Choroid plexus epithelial cell (primary cell): ENCODE data around the gene OR1S2.

ENCODE experiments used
- DNase-seq: peaks from one replicate; pipeline ENCODE4 v3.0.0-alpha.2; 2010; ENCODE audit warnings: low read depth
- H3K4me3 ChIP-seq: 2 replicates; pipeline ENCODE4 v1.5.1; 2011; ENCODE audit warnings: low read depth, mild to moderate bottlenecking, control low read depth, low read length, moderate library complexity
- TF ChIP-seq, protein P1 (sequence below): conservative IDR thresholded peaks from 2 replicates; pipeline ENCODE4 v1.5.1; 2011; ENCODE audit warnings: low read depth, mild to moderate bottlenecking, control low read depth, inconsistent platforms, low read length, moderate library complexity

OR1S2 gene

DNA sequence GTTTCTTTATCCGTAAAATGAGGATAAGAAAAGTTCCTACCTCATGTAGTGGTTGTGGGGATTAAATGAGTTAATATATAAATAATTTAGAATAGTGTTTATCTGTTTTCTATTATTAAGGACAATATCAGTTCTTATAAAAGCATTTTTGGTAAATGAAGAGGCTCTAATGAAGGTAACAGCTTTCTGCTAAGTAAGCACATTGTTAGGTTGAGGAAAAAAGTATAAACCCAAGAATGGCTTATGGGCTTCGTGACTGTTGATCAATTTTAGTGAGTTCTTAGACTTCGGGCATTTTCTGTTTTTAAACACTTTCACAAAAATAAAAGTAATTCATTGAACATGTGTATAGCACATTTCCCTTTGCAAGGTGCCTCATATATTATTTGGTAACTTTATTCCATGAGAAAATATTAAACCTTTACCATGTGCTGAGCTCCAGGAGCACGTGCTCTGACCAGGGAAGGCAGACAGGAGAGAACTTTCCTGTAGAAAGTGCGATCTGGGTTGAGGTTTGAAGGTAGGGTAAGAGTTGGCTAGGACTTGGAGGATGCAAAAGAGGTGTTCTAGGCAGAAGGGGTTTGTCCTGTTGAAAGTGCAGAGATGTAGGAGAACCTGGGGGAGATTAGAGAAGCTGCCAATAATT, 26.4 kb downstream of the OR1S2 start:
- H3K4me3 ChIP-seq: no peak overlapping the region
- DNase-seq: no peak
- TF ChIP-seq, protein P1, sequence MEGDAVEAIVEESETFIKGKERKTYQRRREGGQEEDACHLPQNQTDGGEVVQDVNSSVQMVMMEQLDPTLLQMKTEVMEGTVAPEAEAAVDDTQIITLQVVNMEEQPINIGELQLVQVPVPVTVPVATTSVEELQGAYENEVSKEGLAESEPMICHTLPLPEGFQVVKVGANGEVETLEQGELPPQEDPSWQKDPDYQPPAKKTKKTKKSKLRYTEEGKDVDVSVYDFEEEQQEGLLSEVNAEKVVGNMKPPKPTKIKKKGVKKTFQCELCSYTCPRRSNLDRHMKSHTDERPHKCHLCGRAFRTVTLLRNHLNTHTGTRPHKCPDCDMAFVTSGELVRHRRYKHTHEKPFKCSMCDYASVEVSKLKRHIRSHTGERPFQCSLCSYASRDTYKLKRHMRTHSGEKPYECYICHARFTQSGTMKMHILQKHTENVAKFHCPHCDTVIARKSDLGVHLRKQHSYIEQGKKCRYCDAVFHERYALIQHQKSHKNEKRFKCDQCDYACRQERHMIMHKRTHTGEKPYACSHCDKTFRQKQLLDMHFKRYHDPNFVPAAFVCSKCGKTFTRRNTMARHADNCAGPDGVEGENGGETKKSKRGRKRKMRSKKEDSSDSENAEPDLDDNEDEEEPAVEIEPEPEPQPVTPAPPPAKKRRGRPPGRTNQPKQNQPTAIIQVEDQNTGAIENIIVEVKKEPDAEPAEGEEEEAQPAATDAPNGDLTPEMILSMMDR: no peak

DNA sequence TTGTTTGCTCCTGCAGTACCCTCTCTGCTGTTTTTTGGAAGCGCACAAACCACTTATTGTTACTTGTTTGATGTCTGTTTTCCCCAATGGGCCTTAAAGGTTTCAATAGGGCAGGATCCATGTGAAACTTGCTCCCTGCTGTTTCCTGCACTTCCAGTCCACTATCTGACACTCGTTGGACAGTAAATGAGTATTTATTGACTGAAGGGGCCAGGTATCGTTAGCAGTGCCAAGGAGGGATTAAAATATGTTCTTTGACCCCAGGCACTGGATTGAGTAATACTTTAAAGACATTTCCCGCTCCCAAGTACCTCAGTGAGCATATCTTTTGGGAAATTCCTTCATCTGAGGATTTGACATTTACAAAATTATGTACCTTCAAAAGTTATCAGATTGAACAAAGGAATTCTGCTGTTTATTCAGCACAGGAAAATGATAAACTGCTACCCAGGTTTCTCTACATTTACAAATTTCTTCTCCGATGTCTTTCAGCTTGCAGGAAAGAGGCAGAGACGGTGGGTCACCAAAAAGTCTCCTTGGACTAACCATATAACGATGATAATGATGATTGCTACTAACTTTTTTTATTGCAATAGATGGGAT, 38.3 kb downstream of the OR1S2 start:
- DNase-seq: no peak
- no peak overlapping the region for H3K4me3 ChIP-seq
- TF ChIP-seq, protein P1: no peak

DNA sequence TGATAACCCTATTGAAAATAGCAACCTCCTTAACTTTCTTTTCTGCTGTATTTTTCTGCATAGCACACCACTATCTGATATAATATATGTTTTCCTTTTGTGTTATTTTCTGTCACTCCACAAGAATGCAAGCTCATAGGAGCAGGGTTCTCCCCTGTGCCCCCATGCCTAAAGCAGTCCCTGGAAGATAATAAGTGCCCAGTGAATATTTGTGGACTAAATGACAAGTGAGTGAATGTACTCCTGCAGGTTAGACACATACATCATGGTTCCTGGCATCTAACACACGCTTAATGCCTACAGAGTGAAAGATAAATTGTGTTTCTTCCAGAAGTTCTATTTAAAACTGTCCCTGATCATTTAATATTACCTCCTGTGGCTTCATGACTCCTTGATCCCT, 39.0 kb downstream of the OR1S2 start:
- no peak overlapping the region for H3K4me3 ChIP-seq
- TF ChIP-seq, protein P1: no peak
- no peak for DNase-seq

DNA sequence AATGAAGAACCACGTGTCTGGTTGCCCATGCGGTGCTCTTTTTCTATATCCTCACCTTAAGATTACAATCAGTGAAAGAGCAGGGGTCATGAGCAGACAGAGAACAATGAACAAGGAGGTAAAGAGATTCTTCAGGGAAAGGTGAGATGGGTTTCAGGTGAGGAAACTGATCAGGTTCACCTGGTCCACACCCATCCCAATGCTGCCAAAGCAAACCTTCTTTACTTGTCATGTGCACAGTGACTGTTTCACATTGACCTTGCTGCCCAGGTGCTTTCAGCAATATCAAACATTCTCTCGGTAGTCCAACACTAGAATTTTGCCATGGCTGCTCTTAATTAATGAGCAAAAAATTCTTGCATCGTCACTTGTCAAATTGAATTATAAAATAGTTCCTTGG, 39.6 kb downstream of the OR1S2 start:
- TF ChIP-seq, protein P1: no peak
- no peak for DNase-seq
- H3K4me3 ChIP-seq: no peak overlapping the region
